ENCODE results near the gene S100A5.
A peak's percentile ranks its signal among the peaks of the same experiment; 100 is the strongest.

The S100A5 gene

DNA sequence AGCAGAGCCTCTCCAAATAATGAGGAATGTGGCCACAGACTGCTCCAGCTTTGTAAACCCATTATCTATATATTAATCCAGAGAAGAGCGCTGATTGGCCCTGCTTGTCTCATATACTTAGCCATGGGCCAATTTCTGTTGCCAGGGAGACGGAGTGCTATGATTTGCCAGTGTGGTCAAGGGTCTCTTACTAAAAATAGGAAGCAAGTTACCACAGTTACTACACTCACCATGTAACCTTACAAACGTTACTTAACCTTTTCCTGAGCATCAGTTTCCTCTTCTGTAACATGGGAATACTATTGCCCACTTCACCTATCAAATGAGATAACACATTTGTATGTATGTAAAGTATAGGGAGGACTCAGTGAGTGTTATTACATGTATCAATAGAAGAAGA, 32.6 kb upstream of the S100A5 start:
- TF ChIP-seq MYC (IDR thresholded peaks at IDR 0.05; ENCODE audit: low read depth, low read length) (no peak), POLR2A (IDR thresholded peaks at IDR 0.05; ENCODE audit: extremely low read depth, insufficient read length) (no peak)
- TF ChIP-seq, protein P1, sequence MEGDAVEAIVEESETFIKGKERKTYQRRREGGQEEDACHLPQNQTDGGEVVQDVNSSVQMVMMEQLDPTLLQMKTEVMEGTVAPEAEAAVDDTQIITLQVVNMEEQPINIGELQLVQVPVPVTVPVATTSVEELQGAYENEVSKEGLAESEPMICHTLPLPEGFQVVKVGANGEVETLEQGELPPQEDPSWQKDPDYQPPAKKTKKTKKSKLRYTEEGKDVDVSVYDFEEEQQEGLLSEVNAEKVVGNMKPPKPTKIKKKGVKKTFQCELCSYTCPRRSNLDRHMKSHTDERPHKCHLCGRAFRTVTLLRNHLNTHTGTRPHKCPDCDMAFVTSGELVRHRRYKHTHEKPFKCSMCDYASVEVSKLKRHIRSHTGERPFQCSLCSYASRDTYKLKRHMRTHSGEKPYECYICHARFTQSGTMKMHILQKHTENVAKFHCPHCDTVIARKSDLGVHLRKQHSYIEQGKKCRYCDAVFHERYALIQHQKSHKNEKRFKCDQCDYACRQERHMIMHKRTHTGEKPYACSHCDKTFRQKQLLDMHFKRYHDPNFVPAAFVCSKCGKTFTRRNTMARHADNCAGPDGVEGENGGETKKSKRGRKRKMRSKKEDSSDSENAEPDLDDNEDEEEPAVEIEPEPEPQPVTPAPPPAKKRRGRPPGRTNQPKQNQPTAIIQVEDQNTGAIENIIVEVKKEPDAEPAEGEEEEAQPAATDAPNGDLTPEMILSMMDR (IDR thresholded peaks at IDR 0.05; ENCODE audit: low read depth, low read length), result no peak
- TF ChIP-seq, protein P2, sequence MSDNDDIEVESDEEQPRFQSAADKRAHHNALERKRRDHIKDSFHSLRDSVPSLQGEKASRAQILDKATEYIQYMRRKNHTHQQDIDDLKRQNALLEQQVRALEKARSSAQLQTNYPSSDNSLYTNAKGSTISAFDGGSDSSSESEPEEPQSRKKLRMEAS (IDR thresholded peaks at IDR 0.05; ENCODE audit: low read depth, low read length), result no peak
- DNase-seq (ENCODE audit: low read depth), result peak; percentile 57
- no peak overlapping the region for H3K4me3 ChIP-seq (ENCODE audit: low read depth, low read length)

DNA sequence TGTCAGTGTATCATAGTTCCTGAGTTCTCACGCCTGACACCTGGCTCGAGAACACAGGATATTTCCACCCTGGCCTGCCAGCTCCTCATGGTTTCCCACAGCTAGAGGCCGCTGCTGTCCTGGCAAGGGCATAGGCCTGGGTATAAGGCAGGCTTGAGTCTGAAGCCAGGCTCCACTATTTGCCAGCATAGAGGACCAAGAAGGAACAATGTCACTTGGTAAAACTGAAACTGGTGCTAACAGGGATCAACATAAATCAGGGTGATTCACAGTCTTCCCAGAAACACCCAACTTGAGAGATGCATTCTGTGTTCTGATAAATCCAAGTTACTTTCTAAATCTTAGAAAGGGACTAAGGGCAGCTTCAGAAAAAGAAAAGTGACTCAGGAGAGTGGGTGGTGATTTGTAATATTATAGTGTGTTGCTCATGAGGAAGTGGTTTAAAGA, 31.9 kb upstream of the S100A5 start:
- no peak overlapping the region for H3K4me3 ChIP-seq (ENCODE audit: low read depth, low read length)
- peak; percentile 74 for DNase-seq (ENCODE audit: low read depth)
- TF ChIP-seq, protein P2 (IDR thresholded peaks at IDR 0.05; ENCODE audit: low read depth, low read length), result peak; percentile 38; the same call in 1 of the 2 replicates
- no peak for TF ChIP-seq POLR2A (IDR thresholded peaks at IDR 0.05; ENCODE audit: extremely low read depth, insufficient read length)
- TF ChIP-seq, protein P1 (IDR thresholded peaks at IDR 0.05; ENCODE audit: low read depth, low read length), result peak; percentile 84

DNA sequence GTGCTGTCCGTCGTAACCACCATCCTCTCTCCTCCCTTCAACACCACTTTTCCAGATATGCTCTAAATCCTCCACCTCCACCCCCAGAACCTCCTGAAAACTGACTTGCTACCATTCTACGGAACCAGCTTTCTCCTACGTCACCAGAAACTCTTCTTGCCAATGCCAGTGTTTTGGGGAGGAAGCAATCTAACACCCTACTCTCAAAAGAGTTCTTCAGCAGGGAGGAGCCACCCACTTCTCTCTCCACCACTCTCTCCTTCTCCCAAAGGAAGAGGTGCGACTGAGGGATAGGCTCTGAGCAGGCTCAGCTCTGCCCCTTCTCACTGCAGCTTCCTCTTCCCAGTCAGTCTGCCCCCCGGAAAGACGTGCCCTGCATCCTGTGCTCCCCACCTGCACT, 31.0 kb upstream of the S100A5 start:
- no peak for DNase-seq (ENCODE audit: low read depth)

DNA sequence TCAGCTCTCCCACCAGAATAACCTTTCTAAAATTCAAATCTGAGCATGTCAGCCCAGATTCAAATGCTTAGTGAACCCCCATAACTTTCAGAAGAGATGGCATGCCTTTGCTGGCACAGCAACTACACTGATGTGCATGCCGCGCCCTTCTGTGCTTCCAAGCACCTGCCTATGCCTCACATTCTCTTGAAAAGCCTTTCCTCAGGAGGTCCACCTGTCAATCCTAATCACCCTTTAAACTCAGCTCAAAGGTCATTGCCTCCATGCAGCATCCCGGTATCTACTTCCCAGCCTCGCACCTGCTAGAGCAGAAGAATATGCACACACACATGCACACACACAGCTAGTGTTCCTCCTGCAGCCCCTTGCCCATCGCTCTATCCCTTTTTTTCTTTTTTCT, 30.1 kb upstream of the S100A5 start:
- no peak for TF ChIP-seq MYC (IDR thresholded peaks at IDR 0.05; ENCODE audit: low read depth, low read length)
- TF ChIP-seq, protein P2 (IDR thresholded peaks at IDR 0.05; ENCODE audit: low read depth, low read length), result no peak
- TF ChIP-seq POLR2A (IDR thresholded peaks at IDR 0.05; ENCODE audit: extremely low read depth, insufficient read length), result no peak
- TF ChIP-seq, protein P1 (IDR thresholded peaks at IDR 0.05; ENCODE audit: low read depth, low read length), result no peak
- no peak for DNase-seq (ENCODE audit: low read depth)
- no peak overlapping the region for H3K4me3 ChIP-seq (ENCODE audit: low read depth, low read length)

More for the DNA sequence above, 31.0 kb upstream of the S100A5 start:
- H3K4me3 ChIP-seq (ENCODE audit: low read depth, low read length), result no peak overlapping the region
- TF ChIP-seq, protein P2 (IDR thresholded peaks at IDR 0.05; ENCODE audit: low read depth, low read length), result no peak
- no peak for TF ChIP-seq POLR2A (IDR thresholded peaks at IDR 0.05; ENCODE audit: extremely low read depth, insufficient read length)
- no peak for TF ChIP-seq MYC (IDR thresholded peaks at IDR 0.05; ENCODE audit: low read depth, low read length)
- TF ChIP-seq, protein P1 (IDR thresholded peaks at IDR 0.05; ENCODE audit: low read depth, low read length), result no peak

DNA sequence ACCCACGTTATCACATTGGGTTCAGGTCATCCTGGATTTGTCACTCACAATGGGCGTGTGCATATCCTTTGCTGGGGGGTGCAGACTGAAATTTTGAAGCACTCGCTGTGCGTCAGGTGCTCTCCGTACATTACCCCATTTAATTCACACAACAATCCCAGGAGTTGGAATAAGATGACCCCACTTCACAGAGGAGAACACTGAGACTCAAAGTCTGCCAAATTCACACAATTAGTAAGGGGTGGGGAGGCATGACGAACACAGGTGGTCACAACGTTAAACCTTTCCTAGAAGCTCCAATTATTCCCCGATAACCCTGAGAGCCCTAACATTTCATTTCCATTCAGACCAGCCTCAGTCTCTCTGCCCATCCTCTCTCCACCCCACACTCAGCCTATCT, 28.7 kb upstream of the S100A5 start:
- no peak for TF ChIP-seq MYC (IDR thresholded peaks at IDR 0.05; ENCODE audit: low read depth, low read length)
- TF ChIP-seq, protein P2 (IDR thresholded peaks at IDR 0.05; ENCODE audit: low read depth, low read length), result no peak
- TF ChIP-seq POLR2A (IDR thresholded peaks at IDR 0.05; ENCODE audit: extremely low read depth, insufficient read length), result no peak
- TF ChIP-seq, protein P1 (IDR thresholded peaks at IDR 0.05; ENCODE audit: low read depth, low read length), result no peak
- H3K4me3 ChIP-seq (ENCODE audit: low read depth, low read length), result no peak overlapping the region
- no peak for DNase-seq (ENCODE audit: low read depth)

All from NB4 (cell line).